ENCODE measurements around the gene PM20D1. TPM values are rescaled to one million over a fixed set of nuclear protein-coding genes. Genes with fewer than 3 reads are reported as not detected.
A peak's percentile ranks its signal among the peaks of the same experiment; 100 is the strongest.

The PM20D1 gene
- total and polyA plus RNA-seq, 10 of the 15 experiments (the other 5 are each of a cell fraction or from before 2014, with no cell fraction given): not detected

- no peak for TF ChIP-seq KLF5 (IDR thresholded peaks at IDR 0.05; ENCODE audit: partially characterized antibody)
- TF ChIP-seq ZBTB40 (IDR thresholded peaks at IDR 0.05; ENCODE audit: borderline replicate concordance): no peak
- TF ChIP-seq TCF7 (IDR thresholded peaks at IDR 0.05; ENCODE audit: borderline replicate concordance): no peak
- no peak for TF ChIP-seq REST (IDR thresholded peaks at IDR 0.05; ENCODE audit: low read depth, low read length)
- TF ChIP-seq NRF1 (conservative IDR thresholded peaks at IDR 0.05; ENCODE audit: low read depth, low read length): no peak
- no peak for TF ChIP-seq PRDM15 (CRISPR knock-in tag; IDR thresholded peaks at IDR 0.05)
- peak; percentile 7 for TF ChIP-seq FOS (IDR thresholded peaks at IDR 0.05; ENCODE audit: borderline replicate concordance, extremely low read depth, insufficient read length)
- no peak for TF ChIP-seq FOXM1 (IDR thresholded peaks at IDR 0.05; ENCODE audit: low read depth, low read length)
- no peak for TF ChIP-seq PAX5 (IDR thresholded peaks at IDR 0.05; ENCODE audit: borderline replicate concordance, low read depth, low read length)
- TF ChIP-seq SIX5 (IDR thresholded peaks at IDR 0.05; ENCODE audit: low read depth, low read length, severe bottlenecking): no peak
- TF ChIP-seq CTCF (IDR thresholded peaks at IDR 0.05 in 2 of 3, conservative IDR thresholded peaks at IDR 0.05 in 1 of 3; ENCODE audit: control insufficient read depth in 2 of 3, extremely low read depth in 1 of 3, insufficient read depth in 1 of 3, low read depth in 3 of 3, low read length in 3 of 3): no peak
- TF ChIP-seq IKZF2 (IDR thresholded peaks at IDR 0.05): no peak
- TF ChIP-seq MYC (IDR thresholded peaks at IDR 0.05; ENCODE audit: insufficient read depth, insufficient read length, insufficient replicate concordance, low read length, severe bottlenecking): no peak
- peak; percentile 95 to 97 for TF ChIP-seq BHLHE40 (IDR thresholded peaks at IDR 0.05; ENCODE audit: borderline replicate concordance in 1 of 2, low read depth in 2 of 2, low read length in 1 of 2)
Observed at GRCh38 chr1:205812878-205813754, 36.8 kb downstream of the PM20D1 start, which contains the start of gene SLC41A1 (continued).
